T-helper 9 cell (primary cell): ENCODE results near the gene HCN2.
A peak's percentile ranks its signal among the peaks of the same experiment; 100 is the strongest.

ENCODE experiments used
- DNase-seq: peaks from one replicate; pipeline ENCODE4 v3.0.0-alpha.2; 2020

Gene HCN2

DNA sequence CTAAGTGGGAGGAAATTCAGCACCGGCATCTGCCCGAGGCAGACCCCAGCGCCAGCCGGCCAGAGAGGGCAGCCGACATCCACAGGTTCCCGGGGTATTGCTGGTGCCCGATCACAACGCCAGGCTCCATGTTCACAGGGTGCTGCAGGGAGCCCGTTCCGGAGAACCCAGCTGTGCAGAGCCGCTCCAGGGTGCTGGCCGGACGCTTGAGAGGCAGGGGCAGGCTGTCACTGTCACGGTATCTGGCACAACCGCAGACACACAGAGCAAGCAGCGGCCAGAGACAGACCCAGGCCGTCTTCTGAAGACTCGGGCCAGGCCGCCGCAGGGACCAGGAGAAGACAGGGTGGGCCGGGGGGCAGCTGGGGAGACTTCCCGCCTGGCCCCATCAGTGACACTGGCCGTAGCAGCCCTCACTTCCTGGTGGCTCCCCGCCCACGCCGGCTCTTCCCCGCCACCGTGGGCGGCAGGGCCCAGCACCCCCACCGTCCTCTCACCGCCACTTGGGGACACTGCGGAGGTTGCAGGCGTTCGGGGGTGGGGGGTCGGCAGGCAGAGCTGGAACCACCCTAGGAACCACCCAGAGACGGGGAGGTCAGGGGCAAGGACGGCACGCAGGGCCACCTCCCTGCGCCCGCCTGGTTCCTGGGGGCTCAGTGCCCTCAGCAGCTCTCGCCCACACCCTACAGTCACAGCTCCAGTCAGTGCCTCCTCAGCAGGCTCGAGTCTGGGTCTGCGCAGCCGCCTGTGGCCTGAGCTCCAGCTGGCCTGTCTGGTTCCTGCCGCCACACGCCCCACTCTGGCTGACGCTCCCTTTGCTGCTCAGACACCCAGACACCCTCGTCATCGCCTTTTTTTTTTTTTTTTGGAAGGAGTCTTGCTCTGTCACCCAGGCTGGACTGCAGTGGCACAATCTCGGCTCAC lies 69.5 kb downstream of the HCN2 start:
- peak; percentile 64 for DNase-seq

DNA sequence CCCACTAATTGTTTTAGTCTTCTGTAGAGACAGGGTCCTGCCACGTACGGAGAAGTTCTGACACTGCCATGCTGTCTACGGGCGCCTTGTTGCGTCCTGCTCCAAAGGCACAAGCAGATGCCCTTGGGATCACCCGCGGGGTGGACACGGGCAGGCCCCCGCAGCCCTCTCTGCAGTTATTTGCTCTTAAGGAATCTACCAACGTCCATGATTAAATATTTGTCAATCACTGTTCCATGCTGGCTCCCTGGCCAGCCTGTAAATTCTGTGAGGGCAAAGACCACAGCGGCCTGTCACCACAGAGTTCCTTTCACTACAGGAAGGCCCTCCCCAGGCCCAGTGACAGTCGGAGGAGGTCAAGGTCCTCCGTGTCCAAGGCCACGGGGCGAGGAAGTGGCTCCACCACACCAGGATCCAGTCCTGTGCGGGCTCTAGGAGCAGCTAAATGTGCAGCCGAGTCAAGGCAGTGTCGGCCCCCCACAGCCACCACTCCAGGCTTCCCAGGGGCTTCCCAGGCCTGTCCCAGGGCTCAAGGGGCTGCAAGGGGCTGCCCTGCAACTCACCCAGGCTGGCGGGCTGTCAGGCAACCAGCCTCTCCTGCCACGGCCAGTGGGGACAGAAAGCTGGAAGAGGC lies 71.2 kb downstream of the HCN2 start:
- no peak for DNase-seq

DNA sequence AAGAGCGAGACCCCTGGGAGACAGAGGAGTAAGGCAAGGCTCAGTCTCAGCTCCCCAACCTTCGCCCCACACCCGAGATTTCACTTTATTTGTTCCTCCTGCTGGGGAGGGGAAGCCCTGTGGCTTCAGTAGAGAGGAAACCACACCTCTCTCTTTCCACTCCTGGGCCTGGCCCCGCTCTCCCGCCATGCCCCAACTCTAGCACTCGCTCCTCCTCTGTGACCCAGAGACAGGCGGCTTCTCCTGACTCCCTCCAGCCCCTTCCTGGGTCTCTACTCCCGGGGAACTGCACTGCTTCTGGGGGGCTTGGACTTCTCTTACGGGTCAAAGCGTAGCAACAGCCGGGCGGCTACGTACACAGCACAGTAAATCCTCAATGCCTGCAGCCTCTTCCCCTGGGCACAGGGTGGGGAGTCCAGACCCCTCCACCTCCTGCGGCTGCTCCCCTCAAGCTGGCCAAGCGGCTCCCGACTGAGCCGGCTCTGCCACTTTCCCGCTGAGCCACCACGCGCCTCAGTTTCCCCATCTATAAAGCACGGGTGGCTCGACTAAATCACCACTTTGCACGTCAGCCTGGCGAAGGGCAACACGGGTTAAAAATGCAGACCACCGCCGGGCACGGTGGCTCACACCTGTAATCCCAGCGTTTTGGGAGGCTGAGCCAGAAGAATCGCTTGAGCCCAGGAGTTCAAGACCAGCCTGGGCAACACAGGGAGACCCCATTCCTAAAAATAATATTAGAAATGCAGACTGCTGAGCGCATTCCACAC lies 71.9 kb downstream of the HCN2 start:
- DNase-seq, result peak; percentile 53

DNA sequence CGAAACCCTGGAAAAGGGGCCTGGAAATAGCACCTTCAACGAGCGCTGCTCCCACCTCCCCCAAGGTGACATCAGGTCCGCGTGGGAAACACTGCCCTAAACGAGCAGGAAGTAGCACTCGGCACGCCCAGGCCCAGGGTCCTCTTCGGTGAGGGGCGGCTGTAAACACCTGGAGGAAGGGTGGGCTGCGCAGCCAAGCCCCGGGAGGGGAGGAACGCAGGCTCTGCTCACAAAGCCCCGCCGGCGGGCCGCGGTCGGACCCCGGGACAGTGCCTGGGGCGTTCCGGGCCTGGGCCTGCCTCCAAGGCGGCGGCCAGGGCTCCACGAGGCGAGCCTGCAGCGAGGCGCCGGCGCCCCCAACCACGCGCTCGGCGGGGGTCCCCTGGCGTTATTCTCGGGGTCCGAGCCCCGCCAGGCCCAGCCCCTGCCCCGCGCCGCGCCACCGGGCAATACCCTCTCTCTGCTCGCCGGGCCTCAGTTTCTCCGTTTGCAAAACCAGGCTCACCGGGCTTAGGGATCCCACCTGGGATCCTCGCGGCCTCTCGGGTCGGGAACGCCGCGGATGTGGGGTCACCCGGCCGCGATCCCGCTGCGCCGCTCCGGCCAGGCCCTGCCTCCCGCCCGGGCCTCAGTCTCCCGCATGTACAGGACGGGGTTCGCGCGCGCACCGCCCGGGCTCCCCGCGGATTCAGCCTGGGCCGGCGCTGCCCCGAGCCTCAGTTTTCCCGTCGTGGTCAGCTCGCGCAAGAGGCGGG lies 72.7 kb downstream of the HCN2 start:
- DNase-seq, result peak; percentile 59

DNA sequence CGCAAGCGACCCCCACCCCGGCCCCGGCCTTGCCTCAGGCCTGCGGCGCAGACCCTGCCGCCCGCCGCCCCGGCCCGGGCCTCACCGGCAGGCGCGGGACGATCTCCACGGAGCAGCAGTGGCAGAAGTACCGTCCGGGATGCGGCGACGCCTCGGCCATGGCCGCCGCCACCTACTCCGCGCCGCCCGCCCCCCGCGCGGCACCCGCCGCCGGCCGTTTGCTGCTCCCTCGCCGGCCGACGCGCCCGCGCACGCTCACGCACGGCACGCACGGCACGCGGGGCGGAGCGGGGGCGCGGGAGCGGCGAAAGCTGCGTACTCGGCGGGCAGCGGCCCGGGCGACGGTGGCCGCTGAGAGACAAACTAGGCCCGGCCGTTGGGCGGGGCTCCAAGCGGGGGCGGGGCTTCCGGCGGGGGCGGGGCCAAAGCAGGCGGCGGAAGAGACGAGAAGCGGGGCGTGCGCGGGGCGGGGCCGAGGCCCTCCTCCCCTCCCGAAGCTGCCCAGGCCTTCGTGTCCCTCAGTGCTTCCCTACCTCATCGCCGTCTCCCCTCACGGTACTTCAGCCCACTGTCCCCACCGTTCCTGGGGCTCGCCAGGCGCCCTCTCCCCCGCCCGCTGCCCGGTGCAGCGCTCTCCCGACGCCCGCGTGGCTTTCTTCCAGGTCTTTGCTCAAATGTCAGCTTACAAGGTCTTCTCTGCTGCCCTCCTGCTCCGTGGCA lies 73.4 kb downstream of the HCN2 start, which contains the start of gene RNF126:
TSS of gene RNF126 (minus strand) at position 253 of the 720 bp plus-strand sequence. CDS start at position 160, 93 bp downstream.
- peak; percentile 98 for DNase-seq

DNA sequence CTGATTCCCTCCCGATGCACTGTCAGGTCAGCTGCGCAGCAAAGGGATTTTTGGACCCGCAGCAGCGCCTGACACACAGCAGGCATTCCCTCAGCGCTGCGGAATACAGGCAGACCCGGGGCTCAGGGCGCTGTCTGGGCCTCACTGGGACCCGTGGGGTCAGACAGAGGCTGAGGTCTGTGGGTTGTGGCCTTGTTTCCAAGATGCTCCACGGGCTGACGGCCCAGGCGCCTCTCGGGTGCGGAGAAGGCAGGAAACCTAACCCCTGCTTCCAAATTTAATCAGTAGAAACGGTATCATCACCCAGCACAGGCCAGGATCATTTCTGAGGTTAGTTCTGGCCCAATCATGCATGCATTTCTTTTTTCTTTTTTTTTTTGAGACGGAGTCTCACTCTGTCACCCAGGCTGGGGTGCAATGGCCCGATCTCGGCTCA lies 74.0 kb downstream of the HCN2 start:
- DNase-seq, result no peak

DNA sequence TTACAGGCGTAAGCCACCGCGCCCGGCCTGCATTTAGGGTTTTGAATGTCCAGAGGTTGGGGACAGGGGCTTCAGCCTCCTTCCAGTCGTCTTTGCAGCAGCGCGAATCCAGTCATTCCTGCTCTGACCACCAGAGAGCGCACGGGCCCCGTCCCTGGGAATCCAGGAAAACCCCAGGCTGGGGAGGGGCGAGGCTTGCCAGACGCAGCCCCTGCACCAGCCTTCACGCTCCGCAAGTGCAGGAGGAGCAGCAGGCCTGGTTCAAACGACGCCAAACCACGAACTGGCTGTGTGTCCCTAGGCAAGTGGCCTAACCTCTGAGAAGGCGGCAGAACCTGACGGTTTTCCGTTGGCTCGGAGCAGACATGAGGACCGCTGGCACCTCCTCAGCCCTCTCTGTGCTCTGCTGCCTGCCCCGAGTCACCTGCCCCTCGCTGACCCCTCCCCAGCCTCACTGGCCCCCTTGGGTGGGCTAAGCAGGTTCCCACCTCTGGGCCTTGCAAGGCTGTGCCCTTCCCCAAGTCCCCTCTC lies 75.3 kb downstream of the HCN2 start:
- peak; percentile 82 for DNase-seq
